H1 (cell line): ENCODE measurements around the gene PAQR7. TPM values are rescaled to one million over a fixed set of nuclear protein-coding genes. Genes with fewer than 3 reads are reported as not detected.

Experiments
- CTCF ChIA-PET: fragments of 300-600 bp; sonication (Branson Sonifier 250); formaldehyde crosslinking; loops from one replicate; lab custom pipeline; 2021; ENCODE audit not compliant: partially characterized antibody; lab: Charles Lee
- POLR2A ChIA-PET: fragments of 300-600 bp; sonication (Branson Sonifier 250); formaldehyde crosslinking; loops from one replicate; lab custom pipeline; 2021; ENCODE audit warnings: inconsistent platforms; ENCODE audit not compliant: partially characterized antibody; lab: Charles Lee
- DNase-seq, 2 experiments: peaks; one replicate each; pipeline versions ENCODE4 v3.0.0 to v3.0.0-alpha.2; 2010 to 2022; ENCODE audit warnings: low spot score in 2 of 2, low read depth in 1 of 2, mixed read lengths in 1 of 2
- FAIRE-seq: peaks from 2 replicates; lab custom pipeline; 2011; peaks lifted over from hg19 to GRCh38; lab: Jason Lieb, UNC
- H2AFZ ChIP-seq: 2 replicates; pipeline ENCODE4 v1.8.1; 2012; ENCODE audit warnings: low read length, inconsistent platforms
- H2AK5ac ChIP-seq: 2 replicates; pipeline ENCODE4 v1.6.1; 2013; ENCODE audit warnings: low read depth, low read length
- H2BK120ac ChIP-seq: replicated peaks from 2 replicates; pipeline ENCODE3; 2013; ENCODE audit warnings: low read depth, low read length, inconsistent platforms
- H2BK12ac ChIP-seq: 2 replicates; pipeline ENCODE4 v1.6.1; 2013; ENCODE audit warnings: low read depth, low read length
- H2BK15ac ChIP-seq: 2 replicates; pipeline ENCODE4 v1.6.1; 2013; ENCODE audit warnings: low read length
- H2BK20ac ChIP-seq: 2 replicates; pipeline ENCODE4 v1.6.1; 2013; ENCODE audit warnings: low read length
- H2BK5ac ChIP-seq: 2 replicates; pipeline ENCODE4 v1.6.1; 2013; ENCODE audit warnings: low read depth, low read length
- H3K14ac ChIP-seq: 2 replicates; pipeline ENCODE4 v1.6.1; 2013; ENCODE audit warnings: inconsistent platforms; ENCODE audit not compliant: insufficient read length
- H3K18ac ChIP-seq: 2 replicates; pipeline ENCODE4 v1.6.1; 2013; ENCODE audit warnings: low read length; ENCODE audit errors: extremely low read depth
- H3K23ac ChIP-seq: 2 replicates; pipeline ENCODE4 v1.6.1; 2013; ENCODE audit warnings: inconsistent platforms; ENCODE audit not compliant: insufficient read length
- H3K23me2 ChIP-seq: 2 replicates; pipeline ENCODE4 v1.6.1; 2013; ENCODE audit warnings: low read depth, low read length
- H3K27ac ChIP-seq: 2 replicates; pipeline ENCODE4 v1.6.1; 2011; ENCODE audit warnings: low read depth, low read length, inconsistent platforms
- H3K27me3 ChIP-seq, 4 experiments: replicated peaks in 1 of 4; 1 replicate in 1 of 4; 2 replicates in 3 of 4; pipeline versions ENCODE4 v1.6.1 to v1.8.1; 2011 to 2013; ENCODE audit warnings: low read length in 3 of 4, mild to moderate bottlenecking in 3 of 4, inconsistent platforms in 2 of 4, mixed read lengths in 2 of 4, moderate library complexity in 1 of 4; ENCODE audit not compliant: control insufficient read depth in 3 of 4, insufficient read depth in 3 of 4; ENCODE audit errors: extremely low read depth in 1 of 4
- H3K36me3 ChIP-seq, 4 experiments: 2 replicates each; pipeline versions ENCODE4 v1.6.1 to v1.8.1; 2011 to 2013; ENCODE audit warnings: mild to moderate bottlenecking in 4 of 4, low read length in 3 of 4, moderate library complexity in 2 of 4, control low read depth in 1 of 4, inconsistent platforms in 1 of 4; ENCODE audit not compliant: insufficient read depth in 4 of 4, control insufficient read depth in 2 of 4
- H3K4ac ChIP-seq: replicated peaks from 2 replicates; pipeline ENCODE3; 2013; ENCODE audit warnings: low read length, low read depth, mixed read lengths, inconsistent platforms; ENCODE audit not compliant: insufficient read length
- H3K4me1 ChIP-seq, 4 experiments: replicated peaks in 1 of 4; 1 replicate in 1 of 4; 2 replicates in 3 of 4; pipeline versions ENCODE4 v1.6.1 to v1.8.1; 2011 to 2013; ENCODE audit warnings: low read length in 3 of 4, inconsistent platforms in 2 of 4, mixed read lengths in 1 of 4; ENCODE audit not compliant: insufficient read depth in 4 of 4, control insufficient read depth in 3 of 4
- H3K4me2 ChIP-seq, 2 experiments: 2 replicates each; pipeline versions ENCODE4 v1.6.1 to v1.8.1; 2011 to 2013; ENCODE audit warnings: low read depth in 2 of 2, low read length in 2 of 2, control low read depth in 1 of 2, inconsistent platforms in 1 of 2, mild to moderate bottlenecking in 1 of 2; ENCODE audit not compliant: insufficient read depth in 1 of 2
- H3K4me3 ChIP-seq, 4 experiments: fragments of 200-600, 300-600 bp in 1 of 4; sonication (generic), shearing (Covaris generic), sonication (Bioruptor Twin) in 1 of 4; 2 replicates each; pipeline versions ENCODE4 v1.5.1 to v1.8.1; 2011 to 2016; ENCODE audit warnings: low read length in 4 of 4, low read depth in 3 of 4, control low read depth in 2 of 4, inconsistent platforms in 2 of 4, mild to moderate bottlenecking in 2 of 4, mixed read lengths in 1 of 4, moderate library complexity in 1 of 4; ENCODE audit not compliant: insufficient read depth in 2 of 4; ENCODE audit errors: extremely low read depth in 1 of 4
- H3K56ac ChIP-seq: replicated peaks from 2 replicates; pipeline ENCODE3; 2013; ENCODE audit warnings: low read depth, mild to moderate bottlenecking, mixed read lengths, low read length, inconsistent platforms; ENCODE audit not compliant: insufficient read length
- H3K79me1 ChIP-seq: 2 replicates; pipeline ENCODE4 v1.6.1; 2013; ENCODE audit warnings: low read depth, low read length, control low read depth
- H3K79me2 ChIP-seq, 2 experiments: 2 replicates each; pipeline versions ENCODE4 v1.6.1 to v1.8.1; 2012 to 2013; ENCODE audit warnings: low read length in 2 of 2, mild to moderate bottlenecking in 2 of 2, inconsistent platforms in 1 of 2; ENCODE audit not compliant: insufficient read depth in 2 of 2, control insufficient read depth in 1 of 2
- H3K9ac ChIP-seq, 4 experiments: replicated peaks in 1 of 4; 1 replicate in 1 of 4; 2 replicates in 3 of 4; pipeline versions ENCODE4 v1.6.1 to v1.8.1; 2011 to 2013; ENCODE audit warnings: low read depth in 3 of 4, low read length in 3 of 4, control low read depth in 2 of 4, mild to moderate bottlenecking in 2 of 4, moderate library complexity in 2 of 4, inconsistent platforms in 1 of 4; ENCODE audit errors: extremely low read depth in 1 of 4
- H3K9me3 ChIP-seq, 2 experiments: 2 replicates each; pipeline versions ENCODE4 v1.6.1 to v1.8.1; 2012 to 2013; ENCODE audit warnings: mild to moderate bottlenecking in 2 of 2, moderate library complexity in 2 of 2, control low read depth in 1 of 2, inconsistent platforms in 1 of 2, low read depth in 1 of 2, low read length in 1 of 2, mixed read lengths in 1 of 2; ENCODE audit not compliant: insufficient read depth in 2 of 2
- H4K20me1 ChIP-seq, 2 experiments: replicated peaks in 1 of 2; 2 replicates each; pipeline versions ENCODE3 to v1.8.1; 2011 to 2013; ENCODE audit warnings: inconsistent platforms in 2 of 2, low read length in 2 of 2, mild to moderate bottlenecking in 1 of 2; ENCODE audit not compliant: insufficient read depth in 2 of 2, control insufficient read depth in 1 of 2
- H4K5ac ChIP-seq: 2 replicates; pipeline ENCODE4 v1.6.1; 2013; ENCODE audit warnings: low read length, low read depth, mixed read lengths, inconsistent platforms; ENCODE audit not compliant: insufficient read length
- H4K8ac ChIP-seq: 2 replicates; pipeline ENCODE4 v1.8.0; 2013; ENCODE audit warnings: mild to moderate bottlenecking, moderate library complexity, low read length, inconsistent platforms; ENCODE audit not compliant: insufficient read depth; ENCODE audit errors: extremely low read depth
- H4K91ac ChIP-seq: replicated peaks from 2 replicates; pipeline ENCODE3; 2013; ENCODE audit warnings: low read length, mixed read lengths, inconsistent platforms; ENCODE audit not compliant: insufficient read length
- ASH2L ChIP-seq: fragments of 200-600, 300-600 bp; sonication (generic); IDR thresholded peaks from one replicate; pipeline ENCODE4 v1.7.1; 2017; ENCODE audit warnings: low read length
- CBX8 ChIP-seq: fragments of 300-800, 300-1000 bp; sonication (generic); IDR thresholded peaks from 2 replicates; pipeline ENCODE4 v1.7.1; 2016; ENCODE audit warnings: low read depth, low read length, borderline replicate concordance
- CHD1 ChIP-seq: IDR thresholded peaks from 2 replicates; pipeline ENCODE4 v1.6.1; 2012; ENCODE audit warnings: low read depth, low read length, improper control_type of control experiment
- CTCF ChIP-seq, 3 experiments: IDR thresholded peaks; 1 replicate in 2 of 3; 2 replicates in 1 of 3; pipeline versions ENCODE4 v1.5.1 to v1.6.1; 2011; ENCODE audit warnings: low read length in 3 of 3, mild to moderate bottlenecking in 3 of 3, inconsistent platforms in 2 of 3, low read depth in 1 of 3, moderate library complexity in 1 of 3; ENCODE audit not compliant: insufficient read depth in 1 of 3; ENCODE audit errors: control extremely low read depth in 1 of 3
- EGR1 ChIP-seq: IDR thresholded peaks from 2 replicates; pipeline ENCODE4 v1.6.1; 2011; ENCODE audit warnings: low read depth, low read length, borderline replicate concordance
- KDM5A ChIP-seq: fragments of 200-600 bp; IDR thresholded peaks from 2 replicates; pipeline ENCODE4 v1.7.1; 2012; ENCODE audit warnings: mild to moderate bottlenecking, low read length, inconsistent platforms, mixed read lengths
- RBBP5 ChIP-seq: IDR thresholded peaks from 2 replicates; pipeline ENCODE4 v1.7.1; 2012; ENCODE audit warnings: low read depth, mild to moderate bottlenecking, inconsistent platforms, low read length, moderate library complexity, borderline replicate concordance
- RFX5 ChIP-seq: IDR thresholded peaks from 2 replicates; pipeline ENCODE4 v1.6.1; 2011; ENCODE audit warnings: low read depth, low read length, improper control_type of control experiment, borderline replicate concordance
- RNF2 ChIP-seq: fragments of 200-900, 300-1000 bp; sonication (generic); IDR thresholded peaks from 2 replicates; pipeline ENCODE4 v1.7.1; 2016; ENCODE audit warnings: borderline replicate concordance, low read depth, mild to moderate bottlenecking, antibody characterized with exemption, low read length; ENCODE audit not compliant: poor library complexity, severe bottlenecking; ENCODE audit errors: missing control alignments
- SUZ12 ChIP-seq: fragments of 200-600 bp; sonication (generic); IDR thresholded peaks from 2 replicates; pipeline ENCODE4 v1.6.1; 2012; ENCODE audit warnings: mild to moderate bottlenecking, inconsistent platforms, low read length, moderate library complexity, mixed read lengths
- YY1 ChIP-seq: IDR thresholded peaks from 2 replicates; pipeline ENCODE4 v1.6.1; 2011; ENCODE audit warnings: low read depth, mild to moderate bottlenecking, low read length
- WGBS, 2 experiments: shearing (Covaris generic) in 1 of 2; methylation state at CpG; one replicate each; pipeline versions ENCODE4 v1.1.6 to v1.1.7; 2013 to 2015; ENCODE audit warnings: low lambda C conversion rate in 2 of 2, mixed read lengths in 2 of 2, inconsistent platforms in 1 of 2, low coverage in 1 of 2, missing lambda C conversion rate in 1 of 2; ENCODE audit not compliant: insufficient replicate concordance in 2 of 2, insufficient coverage in 1 of 2, insufficient read length in 1 of 2; ENCODE audit errors: extremely low coverage in 1 of 2, missing lambda C conversion rate in 1 of 2; 5-methylcytosine and 5-hydroxymethylcytosine counted together
- polyA plus RNA-seq, 7 experiments: library from polyadenylated mRNA; depleted of rRNA in 3 of 7; stranded (reverse) in 5 of 7; unstranded in 2 of 7; fragments of >200 nt in 5 of 7; fragments of 200-250 nt in 2 of 7; gene quantifications; 1 replicate in 5 of 7; 2 replicates in 1 of 7; 4 replicates in 1 of 7; pipeline versions ENCODE4 v1.2.1 to v1.2.3, GENCODE V29; 2011 to 2013; ENCODE audit warnings: missing spikeins in 2 of 7, mixed read lengths in 2 of 7
- total RNA-seq: library from RNA; stranded (reverse); fragmentation: NEBNext Ultra II Directional; extraction: Animal tissue kit (Norgen Biotek cat#: 25700); gene quantifications from 2 replicates; pipeline ENCODE4 v1.2.1, GENCODE V29; 2021

The PAQR7 gene
- total and polyA plus RNA-seq, 2 of the 8 experiments (the other 6 are each of a cell fraction or from before 2014, with no cell fraction given), result 7.3 to 7.4 TPM

- peaks cover 2% of the 10 kb centered on the region for H3K79me1 ChIP-seq
- H2BK15ac ChIP-seq, result no peak overlapping the region
- H3K14ac ChIP-seq, result no peak overlapping the region
- no peak overlapping the region for H3K56ac ChIP-seq
- H4K91ac ChIP-seq, result no peak overlapping the region
- H3K79me2 ChIP-seq, result no peaks in the 10 kb centered on the region
- ChIA-PET POLR2A (interaction anchor here (0.7 to 4.1 kb wide), 8 partner anchors 10 to 280 kb away, joined by 3 to 29 read pairs (median 10); no protein-coding TSS in a partner anchor), CTCF (interaction anchor here (0.8 to 4.0 kb wide), 5 partner anchors 11 to 121 kb away, joined by 3 to 25 read pairs (median 9); partner anchors contain the start of gene PAFAH2)
- no peak overlapping the region for H3K23ac ChIP-seq
- H3K4me2 ChIP-seq, result peak overlapping the region in 1 of 2 experiments; percentile 79; a peak in 1 of 4 replicates
- peak overlapping the region in 1 of 4 experiments; percentile 69; a peak in 2 of 8 replicates for H3K4me3 ChIP-seq
- H2BK20ac ChIP-seq, result no peak overlapping the region
- no peak overlapping the region for H2BK12ac ChIP-seq
- 0 out of 2 replicates have a peak overlapping the region, but pooled peaks have one; percentile 73 for H2BK5ac ChIP-seq
- WGBS, 2 experiments, result 86 to 100% methylated on average over 1 to 2 of the region's 2 CpGs
- no peak overlapping the region for H3K18ac ChIP-seq
- H3K36me3 ChIP-seq, result no peaks in the 10 kb centered on the region
- no peaks in the 10 kb centered on the region for H4K20me1 ChIP-seq
- DNase-seq, result no peak
- no peak for FAIRE-seq
- H3K9me3 ChIP-seq, result no peaks in the 10 kb centered on the region
- H3K4ac ChIP-seq, result no peak overlapping the region
- peaks cover 0 to 12% (median 8%) of the 10 kb centered on the region in 4 experiments; a peak in 5 of 7 replicates for H3K4me1 ChIP-seq
- no peak overlapping the region for H4K5ac ChIP-seq
- H4K8ac ChIP-seq, result no peak overlapping the region
- H2BK120ac ChIP-seq, result no peak overlapping the region
- H3K27ac ChIP-seq, result no peak overlapping the region
- peaks cover 0 to 3% (median 1%) of the 10 kb centered on the region in 4 experiments; a peak in 4 of 7 replicates for H3K27me3 ChIP-seq
- peaks cover 8% of the 10 kb centered on the region for H3K23me2 ChIP-seq
- no peak overlapping the region for H2AFZ ChIP-seq
- H2AK5ac ChIP-seq, result no peak overlapping the region
- no peak overlapping the region; a peak in 1 of 7 replicates for H3K9ac ChIP-seq
- no peak for TF ChIP-seq ASH2L
- TF ChIP-seq YY1, result no peak
- no peak for TF ChIP-seq KDM5A
- no peak for TF ChIP-seq RBBP5
- TF ChIP-seq EGR1, result no peak
- TF ChIP-seq RNF2, result no peak
- TF ChIP-seq CTCF (IDR thresholded peaks at IDR 0.05; ENCODE audit: control extremely low read depth in 1 of 3, insufficient read depth in 1 of 3, low read depth in 1 of 3, low read length in 3 of 3), result no peak
- no peak for TF ChIP-seq SUZ12
- TF ChIP-seq CHD1, result no peak
- TF ChIP-seq CBX8, result no peak
- no peak for TF ChIP-seq RFX5
Measured at GRCh38 chr1:25876693-25877077, 1.2 kb upstream of the PAQR7 start.
